ENCODE measurements around the gene KCNA2. TPM values are rescaled to one million over a fixed set of nuclear protein-coding genes. Genes with fewer than 3 reads are reported as not detected.

KCNA2 gene
- total and polyA plus RNA-seq, 4 donors = 0.13 to 1.8 (median 0.87) TPM

GRCh38 chr1:110556471-110556807, 49.7 kb downstream of the KCNA2 start:
- Histone ChIP-seq H3K4me3 (ENCODE audit: low read length in 2 of 2) (no peak overlapping the region), H3K36me3 (ENCODE audit: control insufficient read depth in 1 of 2, insufficient read depth in 2 of 2, low read length in 1 of 2) (no peaks in the 10 kb centered on the region), H3K9me3 (ENCODE audit: control insufficient read depth, low read length) (no peaks in the 10 kb centered on the region), H3K27ac (ENCODE audit: low read depth in 1 of 2, low read length in 2 of 2) (no peak overlapping the region), H3K27me3 (ENCODE audit: control insufficient read depth in 1 of 2, insufficient read depth in 2 of 2, low read length in 1 of 2) (no peaks in the 10 kb centered on the region), H3K4me1 (ENCODE audit: control insufficient read depth in 1 of 2, insufficient read depth in 2 of 2, low read length in 2 of 2) (no peaks in the 10 kb centered on the region)
- WGBS, 2 donors = 40% methylated on average over 5 of the region's 5 CpGs
- ATAC-seq (ENCODE audit: low FRiP score) (no peak), DNase-seq (no peak)
- intact Hi-C loops (cut with DNase I) = loop anchor here in 1 of 2 donors (5.0 kb wide), 1 partner anchor 61 kb away; no protein-coding TSS in a partner anchor

- intact Hi-C loops (cut with DNase I) = loop anchor here (2.0 to 5.0 kb wide), 2 partner anchors 59 to 61 kb away; no protein-coding TSS in a partner anchor
These were observed 50.2 kb downstream of the KCNA2 start for GRCh38 chr1:110555807-110556470.

GRCh38 chr1:110554871-110555801, 51.0 kb downstream of the KCNA2 start:
- no peak overlapping the region for H3K4me3 ChIP-seq (ENCODE audit: low read length in 2 of 2)
- 9 to 14% methylated on average over 34 to 53 of the region's 53 CpGs for WGBS, 2 donors
- no peaks in the 10 kb centered on the region for H3K27me3 ChIP-seq (ENCODE audit: control insufficient read depth in 1 of 2, insufficient read depth in 2 of 2, low read length in 1 of 2)
- H3K4me1 ChIP-seq (ENCODE audit: control insufficient read depth in 1 of 2, insufficient read depth in 2 of 2, low read length in 2 of 2) = no peaks in the 10 kb centered on the region
- no peak overlapping the region for H3K27ac ChIP-seq (ENCODE audit: low read depth in 1 of 2, low read length in 2 of 2)
- H3K36me3 ChIP-seq (ENCODE audit: control insufficient read depth in 1 of 2, insufficient read depth in 2 of 2, low read length in 1 of 2) = no peaks in the 10 kb centered on the region
- ATAC-seq (ENCODE audit: low FRiP score) (peak; percentile 89), DNase-seq (peak; percentile 68 to 89)
- intact Hi-C loops (cut with DNase I) = loop anchor here (2.0 to 5.0 kb wide), 2 partner anchors 60 to 62 kb away; no protein-coding TSS in a partner anchor
- no peaks in the 10 kb centered on the region for H3K9me3 ChIP-seq (ENCODE audit: control insufficient read depth, low read length)

More at GRCh38 chr1:110555807-110556470, 50.2 kb downstream of the KCNA2 start:
- H3K4me3 ChIP-seq (ENCODE audit: low read length in 2 of 2) = no peak overlapping the region
- H3K27ac ChIP-seq (ENCODE audit: low read depth in 1 of 2, low read length in 2 of 2) = no peak overlapping the region
- 21 to 27% methylated on average over 11 of the region's 11 CpGs for WGBS, 2 donors
- H3K27me3 ChIP-seq (ENCODE audit: control insufficient read depth in 1 of 2, insufficient read depth in 2 of 2, low read length in 1 of 2) = no peaks in the 10 kb centered on the region
- H3K36me3 ChIP-seq (ENCODE audit: control insufficient read depth in 1 of 2, insufficient read depth in 2 of 2, low read length in 1 of 2) = no peaks in the 10 kb centered on the region
- H3K4me1 ChIP-seq (ENCODE audit: control insufficient read depth in 1 of 2, insufficient read depth in 2 of 2, low read length in 2 of 2) = no peaks in the 10 kb centered on the region
- H3K9me3 ChIP-seq (ENCODE audit: control insufficient read depth, low read length) = no peaks in the 10 kb centered on the region
- ATAC-seq (ENCODE audit: low FRiP score) (peak; percentile 69), DNase-seq (peak; percentile 72 to 92)

- Histone ChIP-seq H3K27ac (ENCODE audit: low read depth in 1 of 2, low read length in 2 of 2) (no peak overlapping the region), H3K36me3 (ENCODE audit: control insufficient read depth in 1 of 2, insufficient read depth in 2 of 2, low read length in 1 of 2) (no peaks in the 10 kb centered on the region), H3K27me3 (ENCODE audit: control insufficient read depth in 1 of 2, insufficient read depth in 2 of 2, low read length in 1 of 2) (no peaks in the 10 kb centered on the region), H3K9me3 (ENCODE audit: control insufficient read depth, low read length) (no peaks in the 10 kb centered on the region), H3K4me1 (ENCODE audit: control insufficient read depth in 1 of 2, insufficient read depth in 2 of 2, low read length in 2 of 2) (no peaks in the 10 kb centered on the region), H3K4me3 (ENCODE audit: low read length in 2 of 2) (no peak overlapping the region)
- DNase-seq (no peak), ATAC-seq (ENCODE audit: low FRiP score) (no peak)
- 83 to 95% methylated on average over 1 of the region's 1 CpG for WGBS, 2 donors
- intact Hi-C loops (cut with DNase I) = no loop called here
These were observed 54.8 kb downstream of the KCNA2 start for GRCh38 chr1:110551278-110551809.

- H3K27me3 ChIP-seq (ENCODE audit: control insufficient read depth in 1 of 2, insufficient read depth in 2 of 2, low read length in 1 of 2) = no peaks in the 10 kb centered on the region
- intact Hi-C loops (cut with DNase I) = no loop called here
These were observed 56.3 kb downstream of the KCNA2 start for GRCh38 chr1:110549831-110550230.

GRCh38 chr1:110548381-110548780, 57.8 kb downstream of the KCNA2 start:
- no peak for ATAC-seq (ENCODE audit: low FRiP score)
- 59 to 81% methylated on average over 4 of the region's 4 CpGs for WGBS, 2 donors
- intact Hi-C loops (cut with DNase I) = no loop called here

More at GRCh38 chr1:110549831-110550230, 56.3 kb downstream of the KCNA2 start:
- ATAC-seq (ENCODE audit: low FRiP score) (no peak), DNase-seq (no peak)
- WGBS, 2 donors = 67 to 75% methylated on average over 2 of the region's 2 CpGs
- H3K36me3 ChIP-seq (ENCODE audit: control insufficient read depth in 1 of 2, insufficient read depth in 2 of 2, low read length in 1 of 2) = no peaks in the 10 kb centered on the region
- H3K4me1 ChIP-seq (ENCODE audit: control insufficient read depth in 1 of 2, insufficient read depth in 2 of 2, low read length in 2 of 2) = no peaks in the 10 kb centered on the region
- no peaks in the 10 kb centered on the region for H3K9me3 ChIP-seq (ENCODE audit: control insufficient read depth, low read length)
- no peak overlapping the region for H3K27ac ChIP-seq (ENCODE audit: low read depth in 1 of 2, low read length in 2 of 2)
- no peak overlapping the region for H3K4me3 ChIP-seq (ENCODE audit: low read length in 2 of 2)

GRCh38 chr1:110547017-110547416, 59.1 kb downstream of the KCNA2 start:
- intact Hi-C loops (cut with DNase I) = no loop called here
- H3K27me3 ChIP-seq (ENCODE audit: control insufficient read depth in 1 of 2, insufficient read depth in 2 of 2, low read length in 1 of 2) = no peaks in the 10 kb centered on the region

More at GRCh38 chr1:110548381-110548780, 57.8 kb downstream of the KCNA2 start:
- Histone ChIP-seq H3K4me1 (ENCODE audit: control insufficient read depth in 1 of 2, insufficient read depth in 2 of 2, low read length in 2 of 2) (no peaks in the 10 kb centered on the region), H3K27ac (ENCODE audit: low read depth in 1 of 2, low read length in 2 of 2) (no peak overlapping the region), H3K4me3 (ENCODE audit: low read length in 2 of 2) (no peak overlapping the region), H3K36me3 (ENCODE audit: control insufficient read depth in 1 of 2, insufficient read depth in 2 of 2, low read length in 1 of 2) (no peaks in the 10 kb centered on the region), H3K27me3 (ENCODE audit: control insufficient read depth in 1 of 2, insufficient read depth in 2 of 2, low read length in 1 of 2) (no peaks in the 10 kb centered on the region), H3K9me3 (ENCODE audit: control insufficient read depth, low read length) (no peaks in the 10 kb centered on the region)
- DNase-seq = no peak

GRCh38 chr1:110545492-110545891, 60.7 kb downstream of the KCNA2 start:
- ATAC-seq (ENCODE audit: low FRiP score) = no peak
- no peaks in the 10 kb centered on the region for H3K4me1 ChIP-seq (ENCODE audit: control insufficient read depth in 1 of 2, insufficient read depth in 2 of 2, low read length in 2 of 2)
- H3K9me3 ChIP-seq (ENCODE audit: control insufficient read depth, low read length) = no peaks in the 10 kb centered on the region
- H3K27ac ChIP-seq (ENCODE audit: low read depth in 1 of 2, low read length in 2 of 2) = no peak overlapping the region
- H3K27me3 ChIP-seq (ENCODE audit: control insufficient read depth in 1 of 2, insufficient read depth in 2 of 2, low read length in 1 of 2) = no peaks in the 10 kb centered on the region
- no peak overlapping the region for H3K4me3 ChIP-seq (ENCODE audit: low read length in 2 of 2)
- DNase-seq = no peak
- WGBS, 2 donors = 46 to 49% methylated on average over 2 of the region's 2 CpGs
- H3K36me3 ChIP-seq (ENCODE audit: control insufficient read depth in 1 of 2, insufficient read depth in 2 of 2, low read length in 1 of 2) = no peaks in the 10 kb centered on the region
- intact Hi-C loops (cut with DNase I) = no loop called here

More at GRCh38 chr1:110547017-110547416, 59.1 kb downstream of the KCNA2 start:
- Histone ChIP-seq H3K27ac (ENCODE audit: low read depth in 1 of 2, low read length in 2 of 2) (no peak overlapping the region), H3K4me3 (ENCODE audit: low read length in 2 of 2) (no peak overlapping the region), H3K36me3 (ENCODE audit: control insufficient read depth in 1 of 2, insufficient read depth in 2 of 2, low read length in 1 of 2) (no peaks in the 10 kb centered on the region), H3K9me3 (ENCODE audit: control insufficient read depth, low read length) (no peaks in the 10 kb centered on the region), H3K4me1 (ENCODE audit: control insufficient read depth in 1 of 2, insufficient read depth in 2 of 2, low read length in 2 of 2) (no peaks in the 10 kb centered on the region)
- ATAC-seq (ENCODE audit: low FRiP score) (no peak), DNase-seq (no peak)
- WGBS, 2 donors = 57 to 66% methylated on average over 2 of the region's 2 CpGs
